ENCODE results near the gene OSBPL1A. TPM values are rescaled to one million over a fixed set of nuclear protein-coding genes. Genes with fewer than 3 reads are reported as not detected.

OSBPL1A gene
- total RNA-seq, 2 donors from 2014 or later, result 29.7 to 36.9 TPM

GRCh38 chr18:24413148-24413547 is 15.5 kb upstream of the OSBPL1A start:
- 59 to 65% methylated on average over 2 of the region's 2 CpGs for WGBS, 2 experiments (ENCODE audit: insufficient coverage in 1 of 2, insufficient read length in 1 of 2)
- Histone ChIP-seq H3K4me1 (ENCODE audit: control insufficient read depth, insufficient read depth, low read length) (no peaks in the 10 kb centered on the region), H3K9me3 (ENCODE audit: control insufficient read depth, low read length) (no peaks in the 10 kb centered on the region), H3K36me3 (ENCODE audit: control insufficient read depth, insufficient read depth, low read length) (no peaks in the 10 kb centered on the region), H3K27me3 (ENCODE audit: control insufficient read depth, insufficient read depth, low read length, poor library complexity, severe bottlenecking) (no peaks in the 10 kb centered on the region), H3K4me3 (ENCODE audit: low read length) (no peak overlapping the region), H3K27ac (ENCODE audit: low read depth, low read length) (no peak overlapping the region), H3K9ac (ENCODE audit: extremely low read depth, low read length, poor library complexity, severe bottlenecking) (no peak overlapping the region)
- Mint-ChIP-seq H3K4me3 (no peak overlapping the region), H3K36me3 (ENCODE audit: low read depth) (no peaks in the 10 kb centered on the region), H3K27ac (no peak overlapping the region), H3K4me1 (peaks cover 6% of the 10 kb centered on the region), H3K27me3 (ENCODE audit: insufficient read depth) (peaks cover 5% of the 10 kb centered on the region), H3K9me3 (no peaks in the 10 kb centered on the region)
- peak; percentile 75 for DNase-seq
- TF ChIP-seq CTCF (conservative IDR thresholded peaks at IDR 0.05), result peak; percentile 73

GRCh38 chr18:24408496-24408895 is 10.9 kb upstream of the OSBPL1A start:
- Mint-ChIP-seq H3K27me3 (ENCODE audit: insufficient read depth) (peaks cover 10% of the 10 kb centered on the region), H3K9me3 (peaks cover 14% of the 10 kb centered on the region), H3K36me3 (ENCODE audit: low read depth) (no peaks in the 10 kb centered on the region), H3K4me3 (no peak overlapping the region), H3K4me1 (peaks cover 6% of the 10 kb centered on the region), H3K27ac (no peak overlapping the region)
- Histone ChIP-seq H3K36me3 (ENCODE audit: control insufficient read depth, insufficient read depth, low read length) (no peaks in the 10 kb centered on the region), H3K9me3 (ENCODE audit: control insufficient read depth, low read length) (peaks cover 10% of the 10 kb centered on the region), H3K27me3 (ENCODE audit: control insufficient read depth, insufficient read depth, low read length, poor library complexity, severe bottlenecking) (no peaks in the 10 kb centered on the region), H3K9ac (ENCODE audit: extremely low read depth, low read length, poor library complexity, severe bottlenecking) (no peak overlapping the region), H3K4me3 (ENCODE audit: low read length) (no peak overlapping the region), H3K4me1 (ENCODE audit: control insufficient read depth, insufficient read depth, low read length) (no peaks in the 10 kb centered on the region), H3K27ac (ENCODE audit: low read depth, low read length) (no peak overlapping the region)
- 89 to 92% methylated on average over 1 to 2 of the region's 2 CpGs for WGBS, 2 experiments (ENCODE audit: insufficient coverage in 1 of 2, insufficient read length in 1 of 2)
- DNase-seq, result no peak
- TF ChIP-seq CTCF (conservative IDR thresholded peaks at IDR 0.05), result no peak

GRCh38 chr18:24404591-24404990 is 7.0 kb upstream of the OSBPL1A start:
- Mint-ChIP-seq H3K4me1 (peaks cover 13% of the 10 kb centered on the region), H3K4me3 (no peak overlapping the region), H3K9me3 (peaks cover 14% of the 10 kb centered on the region), H3K27me3 (ENCODE audit: insufficient read depth) (peaks cover 10% of the 10 kb centered on the region), H3K27ac (no peak overlapping the region), H3K36me3 (ENCODE audit: low read depth) (no peaks in the 10 kb centered on the region)
- no peak overlapping the region for H3K9ac ChIP-seq (ENCODE audit: extremely low read depth, low read length, poor library complexity, severe bottlenecking)
- H3K27me3 ChIP-seq (ENCODE audit: control insufficient read depth, insufficient read depth, low read length, poor library complexity, severe bottlenecking), result no peaks in the 10 kb centered on the region
- WGBS, 2 experiments (ENCODE audit: insufficient coverage in 1 of 2, insufficient read length in 1 of 2), result 94% methylated on average over 2 of the region's 3 CpGs; no CpG with 5 or more reads in 1 of the 2 experiments
- H3K9me3 ChIP-seq (ENCODE audit: control insufficient read depth, low read length), result peaks cover 10% of the 10 kb centered on the region
- H3K4me1 ChIP-seq (ENCODE audit: control insufficient read depth, insufficient read depth, low read length), result no peaks in the 10 kb centered on the region
- peak overlapping the region; percentile 64 for H3K4me3 ChIP-seq (ENCODE audit: low read length)
- no peak for DNase-seq
- TF ChIP-seq CTCF (conservative IDR thresholded peaks at IDR 0.05), result no peak
- no peaks in the 10 kb centered on the region for H3K36me3 ChIP-seq (ENCODE audit: control insufficient read depth, insufficient read depth, low read length)
- H3K27ac ChIP-seq (ENCODE audit: low read depth, low read length), result no peak overlapping the region
